Skeletal muscle tissue (tissue), 4 donors: Measurements from ENCODE around the gene NUDT1. TPM values are rescaled to one million over a fixed set of nuclear protein-coding genes. Genes with fewer than 3 reads are reported as not detected.

Experiments
- H3K27ac ChIP-seq: one replicate; pipeline ENCODE4 v1.7.0; 2013; ENCODE audit warnings: mild to moderate bottlenecking, low read depth, low read length, inconsistent platforms
- H3K27me3 ChIP-seq, 3 donors: one replicate each; pipeline ENCODE4 v1.7.0; 2013; ENCODE audit warnings: low read length in 3 of 3; ENCODE audit not compliant: control insufficient read depth in 3 of 3, insufficient read depth in 3 of 3
- H3K36me3 ChIP-seq, 3 donors: one replicate each; pipeline ENCODE4 v1.7.0; 2013; ENCODE audit warnings: low read length in 3 of 3; ENCODE audit not compliant: control insufficient read depth in 3 of 3, insufficient read depth in 3 of 3
- H3K4me1 ChIP-seq, 3 donors: one replicate each; pipeline ENCODE4 v1.7.0; 2013; ENCODE audit warnings: low read length in 3 of 3, mild to moderate bottlenecking in 3 of 3; ENCODE audit not compliant: control insufficient read depth in 3 of 3, insufficient read depth in 3 of 3
- H3K4me3 ChIP-seq, 3 donors: one replicate each; pipeline ENCODE4 v1.7.0; 2013; ENCODE audit warnings: low read length in 3 of 3
- H3K9ac ChIP-seq, 3 donors: one replicate each; pipeline ENCODE4 v1.7.0; 2013; ENCODE audit warnings: low read length in 3 of 3, mild to moderate bottlenecking in 3 of 3, moderate library complexity in 2 of 3, low read depth in 1 of 3
- H3K9me3 ChIP-seq, 3 donors: one replicate each; pipeline ENCODE4 v1.7.0; 2013; ENCODE audit warnings: low read length in 3 of 3; ENCODE audit not compliant: control insufficient read depth in 3 of 3
- total RNA-seq: library from RNA; depleted of rRNA; stranded (reverse); fragments of >200 nt; gene quantifications from one replicate; pipeline ENCODE4 v1.2.3, GENCODE V29; 2014
- donor health status: Osteomylitis.

NUDT1 gene
- total RNA-seq, 1 donor from 2014 or later, result 20.9 TPM

- Histone ChIP-seq H3K27ac (no peak overlapping the region), H3K4me3 (no peak overlapping the region), H3K36me3 (peaks cover 57 to 59% (median 58%) of the 10 kb centered on the region in 3 donors)
Measured at GRCh38 chr7:2214636-2215035, 27.4 kb upstream of the NUDT1 start.

GRCh38 chr7:2215851-2216250 lies 26.2 kb upstream of the NUDT1 start:
- H3K36me3 ChIP-seq, result peaks cover 59 to 66% (median 64%) of the 10 kb centered on the region in 3 donors
- peaks cover 0 to 3% (median 3%) of the 10 kb centered on the region in 3 donors for H3K4me1 ChIP-seq
- H3K27ac ChIP-seq, result no peak overlapping the region
- H3K27me3 ChIP-seq, result no peaks in the 10 kb centered on the region
- no peak overlapping the region for H3K4me3 ChIP-seq
- H3K9me3 ChIP-seq, result no peaks in the 10 kb centered on the region
- H3K9ac ChIP-seq, result no peak overlapping the region

More at GRCh38 chr7:2214636-2215035, 27.4 kb upstream of the NUDT1 start:
- Histone ChIP-seq H3K4me1 (peaks cover 2 to 3% (median 3%) of the 10 kb centered on the region in 3 donors), H3K9me3 (no peaks in the 10 kb centered on the region), H3K27me3 (no peaks in the 10 kb centered on the region), H3K9ac (no peak overlapping the region)

DNA sequence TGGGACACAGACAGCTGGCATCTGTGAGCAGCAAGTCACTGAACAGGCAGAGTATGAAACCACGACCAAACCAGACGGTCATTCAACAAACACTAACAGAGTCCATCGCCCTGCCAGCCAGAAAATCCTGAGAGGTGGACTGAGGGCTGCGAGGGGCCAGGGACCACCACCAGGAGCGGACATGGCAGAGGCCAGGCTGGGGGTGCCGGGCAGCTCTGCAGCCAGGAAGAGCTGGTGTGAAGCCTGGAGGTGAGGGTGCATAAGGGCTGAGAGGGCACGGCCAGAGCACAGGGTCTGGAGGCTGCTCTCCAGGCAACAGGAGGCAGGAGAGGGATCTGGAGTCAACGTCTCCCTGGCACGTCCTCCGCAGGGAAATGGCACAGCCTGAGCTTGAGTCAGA lies 24.8 kb upstream of the NUDT1 start:
- no peak overlapping the region for H3K9ac ChIP-seq
- H3K36me3 ChIP-seq, result peaks cover 59 to 65% (median 62%) of the 10 kb centered on the region in 3 donors
- no peak overlapping the region for H3K27ac ChIP-seq
- no peaks in the 10 kb centered on the region for H3K9me3 ChIP-seq
- no peaks in the 10 kb centered on the region for H3K27me3 ChIP-seq
- H3K4me3 ChIP-seq, result no peak overlapping the region
- H3K4me1 ChIP-seq, result peaks cover 0 to 3% (median 3%) of the 10 kb centered on the region in 3 donors

- no peak overlapping the region for H3K27ac ChIP-seq
- H3K9me3 ChIP-seq, result no peaks in the 10 kb centered on the region
- no peaks in the 10 kb centered on the region for H3K27me3 ChIP-seq
- H3K4me1 ChIP-seq, result peaks cover 0 to 5% (median 3%) of the 10 kb centered on the region in 3 donors
- no peak overlapping the region for H3K9ac ChIP-seq
- H3K36me3 ChIP-seq, result peaks cover 57 to 63% (median 61%) of the 10 kb centered on the region in 3 donors
- no peak overlapping the region for H3K4me3 ChIP-seq
Measured at GRCh38 chr7:2217716-2218443, 24.1 kb upstream of the NUDT1 start.

DNA sequence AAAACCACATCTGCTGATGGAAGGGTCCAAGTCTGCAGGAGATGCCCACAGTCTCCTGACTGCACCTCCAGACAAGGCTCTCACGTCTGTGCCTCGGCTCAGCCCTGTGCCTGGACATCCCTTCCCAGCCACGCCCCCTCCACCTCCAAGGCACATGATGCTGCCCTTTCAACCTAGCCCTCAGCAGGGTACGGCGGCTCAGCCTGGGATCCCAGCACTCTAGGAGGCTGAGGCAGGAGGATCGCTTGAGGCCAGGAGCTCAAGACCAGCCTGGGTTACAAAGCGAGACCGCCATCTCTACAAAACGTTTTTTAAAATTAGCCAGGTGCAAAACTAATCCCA lies 23.6 kb upstream of the NUDT1 start:
- Histone ChIP-seq H3K9ac (no peak overlapping the region), H3K36me3 (peaks cover 55 to 62% (median 56%) of the 10 kb centered on the region in 3 donors), H3K27me3 (no peaks in the 10 kb centered on the region), H3K27ac (no peak overlapping the region), H3K4me3 (no peak overlapping the region), H3K4me1 (peaks cover 0 to 10% (median 3%) of the 10 kb centered on the region in 3 donors), H3K9me3 (no peaks in the 10 kb centered on the region)

- H3K27ac ChIP-seq, result no peak overlapping the region
- no peaks in the 10 kb centered on the region for H3K9me3 ChIP-seq
- peaks cover 5 to 17% (median 10%) of the 10 kb centered on the region in 3 donors for H3K4me1 ChIP-seq
- H3K9ac ChIP-seq, result no peak overlapping the region
- no peak overlapping the region for H3K4me3 ChIP-seq
- peaks cover 49 to 57% (median 50%) of the 10 kb centered on the region in 3 donors for H3K36me3 ChIP-seq
- no peaks in the 10 kb centered on the region for H3K27me3 ChIP-seq
Measured at GRCh38 chr7:2219136-2219535, 22.9 kb upstream of the NUDT1 start.

DNA sequence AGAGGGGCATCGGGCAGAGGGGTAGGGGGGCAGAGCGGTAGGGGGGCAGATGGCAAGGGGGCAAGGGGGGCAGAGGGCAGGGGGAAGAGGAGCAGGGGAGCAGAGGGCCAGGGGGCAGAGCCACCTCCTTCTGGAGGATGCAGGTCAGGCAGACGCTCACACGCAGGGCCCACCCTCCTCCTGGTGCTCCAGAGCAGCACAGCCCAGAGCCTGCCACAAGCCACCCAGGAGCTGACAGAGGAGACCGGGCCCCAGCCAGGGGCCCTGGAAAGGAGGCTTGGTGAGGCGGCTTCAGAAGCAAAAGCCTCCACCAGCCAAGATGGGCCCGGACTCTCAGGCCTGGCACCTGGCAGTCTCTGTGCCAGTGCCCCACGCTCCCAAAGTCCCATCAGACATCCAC lies 22.4 kb upstream of the NUDT1 start:
- Histone ChIP-seq H3K27ac (no peak overlapping the region), H3K36me3 (peaks cover 47 to 54% (median 50%) of the 10 kb centered on the region in 3 donors), H3K27me3 (no peaks in the 10 kb centered on the region), H3K9me3 (no peaks in the 10 kb centered on the region), H3K9ac (no peak overlapping the region), H3K4me1 (peaks cover 10 to 22% (median 15%) of the 10 kb centered on the region in 3 donors), H3K4me3 (no peak overlapping the region)

DNA sequence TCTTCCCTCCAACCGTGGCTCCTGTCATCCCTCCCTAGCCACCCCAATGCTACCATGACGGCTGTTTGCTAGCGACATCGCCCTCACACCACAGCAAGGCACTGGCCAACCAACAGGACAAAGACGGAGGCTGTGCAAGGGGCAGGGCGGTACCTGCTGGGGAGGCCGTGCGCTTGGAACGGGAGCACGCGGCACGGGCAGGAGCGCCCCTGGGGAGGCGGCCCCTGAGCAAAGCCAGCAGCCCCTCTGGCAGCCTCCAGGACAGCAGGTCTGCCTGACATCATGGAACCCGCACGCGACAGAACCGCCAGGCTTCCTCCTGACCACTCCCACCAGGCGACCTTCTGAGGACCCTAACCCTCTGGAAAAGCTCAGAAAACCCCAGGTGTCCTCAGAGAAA lies 22.0 kb upstream of the NUDT1 start:
- Histone ChIP-seq H3K4me1 (peaks cover 14 to 26% (median 19%) of the 10 kb centered on the region in 3 donors), H3K9ac (no peak overlapping the region), H3K9me3 (no peaks in the 10 kb centered on the region), H3K4me3 (no peak overlapping the region), H3K27me3 (no peaks in the 10 kb centered on the region), H3K27ac (no peak overlapping the region), H3K36me3 (peaks cover 45 to 52% (median 51%) of the 10 kb centered on the region in 3 donors)

GRCh38 chr7:2220506-2220905 lies 21.5 kb upstream of the NUDT1 start:
- H3K36me3 ChIP-seq, result peaks cover 46 to 51% (median 50%) of the 10 kb centered on the region in 3 donors
- no peak overlapping the region for H3K4me3 ChIP-seq
- no peaks in the 10 kb centered on the region for H3K9me3 ChIP-seq
- H3K9ac ChIP-seq, result no peak overlapping the region
- no peak overlapping the region for H3K27ac ChIP-seq
- peaks cover 19 to 29% (median 21%) of the 10 kb centered on the region in 3 donors for H3K4me1 ChIP-seq
- no peaks in the 10 kb centered on the region for H3K27me3 ChIP-seq

GRCh38 chr7:2220954-2221353 lies 21.1 kb upstream of the NUDT1 start:
- H3K9me3 ChIP-seq, result no peaks in the 10 kb centered on the region
- H3K27me3 ChIP-seq, result no peaks in the 10 kb centered on the region
- no peak overlapping the region for H3K9ac ChIP-seq
- H3K36me3 ChIP-seq, result peaks cover 43 to 49% (median 46%) of the 10 kb centered on the region in 3 donors
- no peak overlapping the region for H3K27ac ChIP-seq
- peaks cover 20 to 28% (median 20%) of the 10 kb centered on the region in 3 donors for H3K4me1 ChIP-seq
- H3K4me3 ChIP-seq, result no peak overlapping the region
